CD4-positive, alpha-beta memory T cell (primary cell): Measurements from ENCODE around the gene NBAS. TPM values are rescaled to one million over a fixed set of nuclear protein-coding genes. Genes with fewer than 3 reads are reported as not detected.

Experiments
- CTCF ChIA-PET: fragments of 350-600 bp; sonication (Branson Sonifier 250); formaldehyde crosslinking; loops from one replicate; lab custom pipeline; 2021; ENCODE audit warnings: inconsistent platforms; ENCODE audit not compliant: partially characterized antibody; lab: Charles Lee
- POLR2A ChIA-PET: fragments of 350-600 bp; sonication (Branson Sonifier 250); formaldehyde crosslinking; loops from one replicate; lab custom pipeline; 2021; ENCODE audit not compliant: partially characterized antibody; lab: Charles Lee
- DNase-seq, 5 donors: peaks; one replicate each; pipeline versions ENCODE4 v3.0.0 to v3.0.0-alpha.2; 2020 to 2022; ENCODE audit warnings: mixed read lengths in 1 of 5
- H3K27ac ChIP-seq: one replicate; pipeline ENCODE4 v1.7.0; 2013; ENCODE audit warnings: low read depth, low read length
- H3K27me3 ChIP-seq: 2 replicates; pipeline ENCODE4 v1.7.0; 2013; ENCODE audit warnings: mild to moderate bottlenecking, low read length, moderate library complexity; ENCODE audit not compliant: insufficient read depth
- H3K36me3 ChIP-seq: 2 replicates; pipeline ENCODE4 v1.7.0; 2013; ENCODE audit warnings: mild to moderate bottlenecking, low read length, moderate library complexity; ENCODE audit not compliant: insufficient read depth
- H3K4me1 ChIP-seq: 2 replicates; pipeline ENCODE4 v1.7.0; 2013; ENCODE audit warnings: mild to moderate bottlenecking, low read length, moderate library complexity; ENCODE audit not compliant: insufficient read depth
- H3K4me3 ChIP-seq, 2 donors: one replicate each; pipeline ENCODE4 v1.7.0; 2013; ENCODE audit warnings: low read length in 2 of 2, mild to moderate bottlenecking in 1 of 2
- H3K9me3 ChIP-seq, 2 donors: one replicate each; pipeline ENCODE4 v1.7.0; 2013; ENCODE audit warnings: low read length in 2 of 2, control low read depth in 1 of 2; ENCODE audit not compliant: control insufficient read depth in 1 of 2
- H3K27ac Mint-ChIP-seq, 7 donors: one replicate each; pipeline ENCODE4 v1.8.0; 2020 to 2021; ENCODE audit warnings: mixed read lengths in 7 of 7, mild to moderate bottlenecking in 6 of 7, inconsistent platforms in 3 of 7, moderate library complexity in 3 of 7
- H3K27me3 Mint-ChIP-seq, 2 donors: one replicate each; pipeline ENCODE4 v1.8.0; 2020 to 2021; ENCODE audit warnings: mixed read lengths in 2 of 2
- H3K36me3 Mint-ChIP-seq, 2 donors: one replicate each; pipeline ENCODE4 v1.8.0; 2020 to 2021; ENCODE audit warnings: mixed read lengths in 2 of 2, inconsistent platforms in 1 of 2, mild to moderate bottlenecking in 1 of 2
- H3K4me1 Mint-ChIP-seq, 4 donors: one replicate each; pipeline ENCODE4 v1.8.0; 2020 to 2021; ENCODE audit warnings: mixed read lengths in 4 of 4, mild to moderate bottlenecking in 1 of 4
- H3K4me3 Mint-ChIP-seq, 8 donors: one replicate each; pipeline ENCODE4 v1.8.0; 2020 to 2021; ENCODE audit warnings: mixed read lengths in 8 of 8, mild to moderate bottlenecking in 7 of 8, moderate library complexity in 6 of 8, inconsistent platforms in 3 of 8
- H3K9me3 Mint-ChIP-seq, 8 donors: one replicate each; pipeline ENCODE4 v1.8.0; 2020 to 2021; ENCODE audit warnings: mixed read lengths in 8 of 8, mild to moderate bottlenecking in 5 of 8, inconsistent platforms in 3 of 8, moderate library complexity in 1 of 8
- intact Hi-C: fragments of 100-400 bp; cut with micrococcal nuclease; formaldehyde crosslinking; loops from one replicate; pipeline ENCODE4 v1.15.1; 2023
- polyA plus RNA-seq, 2 donors: library from polyadenylated mRNA; unstranded; fragments of 300-500 nt; fragmentation: Illumina TruSeq; gene quantifications; one replicate each; pipeline ENCODE4 v1.2.3, GENCODE V29; 2021
- total RNA-seq, 2 experiments: library from RNA; stranded (reverse); gene quantifications; one replicate each; pipeline ENCODE4 v1.2.3, GENCODE V29; 2021

The NBAS gene
- total and polyA plus RNA-seq, 4 experiments from 2014 or later: 16.1 to 37.0 (median 27.1) TPM

DNA sequence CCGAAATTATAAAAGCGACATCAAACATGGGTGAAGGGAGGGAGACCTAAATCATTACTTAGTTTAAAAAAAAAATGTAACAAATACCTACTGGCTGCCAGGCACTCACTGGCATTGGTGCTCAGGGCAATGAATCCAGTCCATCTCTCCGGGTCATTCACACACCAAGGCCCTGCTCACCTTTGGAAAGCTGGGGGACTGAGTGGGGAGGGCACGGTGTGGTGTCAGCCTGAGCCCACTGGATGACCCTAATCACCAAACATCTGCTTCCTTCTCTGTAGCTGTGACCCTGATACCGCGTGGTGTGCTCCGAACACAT, 30.2 kb upstream of the NBAS start:
- Mint-ChIP-seq H3K27me3 (no peaks in the 10 kb centered on the region), H3K9me3 (no peaks in the 10 kb centered on the region), H3K36me3 (peaks cover 15 to 20% of the 10 kb centered on the region in 2 donors), H3K4me3 (peak overlapping the region; percentile 86 to 96 (median 92)), H3K27ac (peak overlapping the region; percentile 87 to 97 (median 95)), H3K4me1 (peaks cover 25 to 46% (median 33%) of the 10 kb centered on the region in 4 donors)
- Histone ChIP-seq H3K36me3 (peaks cover 12% of the 10 kb centered on the region), H3K4me1 (peaks cover 31% of the 10 kb centered on the region), H3K9me3 (no peaks in the 10 kb centered on the region), H3K4me3 (peak overlapping the region; percentile 48 to 71), H3K27ac (peak overlapping the region; percentile 76), H3K27me3 (no peaks in the 10 kb centered on the region)
- no peak for DNase-seq
- POLR2A ChIA-PET: interaction anchor here (1.0 to 3.1 kb wide), 3 partner anchors 10 to 30 kb away, joined by 3 to 36 read pairs (median 4); partner anchors contain the start of gene NBAS
- CTCF ChIA-PET: interaction anchor here (8.9 kb wide), 1 partner anchor 14 kb away, joined by 61 read pairs; no protein-coding TSS in a partner anchor
- intact Hi-C loops: loop anchor here (1.0 kb wide), 2 partner anchors 30 to 449 kb away; partner anchors contain the start of gene NBAS

DNA sequence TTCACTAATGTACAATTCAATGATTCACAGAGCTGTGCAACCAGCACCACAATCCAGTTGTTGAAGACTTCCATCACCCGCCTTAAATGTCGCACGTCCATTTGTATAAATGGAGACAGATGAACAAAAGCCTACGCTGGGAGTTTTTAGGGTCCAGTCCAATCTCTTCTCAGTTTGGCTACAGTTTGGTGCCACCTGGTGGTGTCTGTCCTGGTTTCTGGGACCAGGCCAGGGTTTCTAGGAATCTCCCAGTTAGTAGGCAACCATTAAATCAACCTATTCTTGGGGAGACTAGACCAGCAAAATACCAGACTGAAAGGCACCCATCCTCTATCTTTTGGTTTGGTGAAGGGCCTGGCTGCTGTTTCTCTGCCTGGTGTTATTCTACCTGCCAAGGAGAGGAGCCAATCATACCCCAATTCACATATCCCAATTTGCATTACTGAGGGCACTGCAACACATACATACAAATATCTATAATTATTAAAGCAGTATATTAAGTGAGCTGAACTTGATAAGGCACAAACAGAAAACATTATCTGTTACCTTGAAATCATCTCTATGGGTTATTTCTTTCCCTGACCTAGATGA, 27.3 kb upstream of the NBAS start:
- H3K36me3 ChIP-seq: no peaks in the 10 kb centered on the region
- Mint-ChIP-seq H3K4me3 (peak overlapping the region in 1 of 8 donors; percentile 26), H3K9me3 (no peaks in the 10 kb centered on the region), H3K4me1 (peaks cover 13 to 26% (median 18%) of the 10 kb centered on the region in 4 donors), H3K27ac (no peak overlapping the region), H3K36me3 (peaks cover 0 to 9% of the 10 kb centered on the region in 2 donors), H3K27me3 (no peaks in the 10 kb centered on the region)
- no peaks in the 10 kb centered on the region for H3K27me3 ChIP-seq
- POLR2A ChIA-PET: no interaction called here
- CTCF ChIA-PET: interaction anchor here (1.8 to 8.9 kb wide), 2 partner anchors 12 to 27 kb away, joined by 6 to 61 read pairs; partner anchors contain the start of gene NBAS
- peaks cover 18% of the 10 kb centered on the region for H3K4me1 ChIP-seq
- peak in 2 of 5 donors; percentile 3 to 5 for DNase-seq
- no peak overlapping the region for H3K4me3 ChIP-seq
- intact Hi-C loops: no loop called here
- H3K9me3 ChIP-seq: no peaks in the 10 kb centered on the region
- H3K27ac ChIP-seq: no peak overlapping the region

DNA sequence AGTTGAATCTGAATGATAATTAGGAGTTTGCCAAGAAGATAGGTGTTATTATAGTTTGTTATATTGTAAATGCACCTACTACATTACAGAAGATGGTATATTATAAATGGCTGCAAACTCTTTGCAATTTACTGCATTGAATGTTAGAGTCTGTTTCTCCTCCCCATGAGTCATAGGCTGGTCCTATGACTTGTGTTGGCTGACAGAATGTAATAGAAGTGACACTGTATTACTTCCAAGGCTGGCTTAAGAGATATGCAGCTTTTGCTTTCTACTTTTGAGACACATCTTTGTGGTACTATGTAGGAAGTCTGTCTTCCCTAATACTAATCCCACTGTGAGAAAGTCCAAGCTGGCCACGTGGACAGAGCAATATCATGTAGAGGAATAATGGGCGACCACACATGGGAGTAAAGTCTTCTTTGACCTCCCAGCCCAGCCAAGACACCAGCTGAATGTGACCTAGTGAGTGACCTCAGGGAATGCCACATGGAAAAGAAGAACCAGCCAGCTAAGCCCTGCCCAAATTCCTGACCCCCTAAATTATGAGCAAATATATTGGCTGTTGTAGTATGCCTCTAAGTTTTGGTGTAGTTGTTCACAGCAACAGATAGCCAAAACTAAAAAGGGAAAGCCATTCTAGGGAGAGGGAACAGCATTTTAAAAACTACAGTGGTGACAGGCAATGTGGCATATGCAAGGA, 23.8 kb upstream of the NBAS start:
- no peaks in the 10 kb centered on the region for H3K4me1 Mint-ChIP-seq
- H3K4me1 ChIP-seq: no peaks in the 10 kb centered on the region
- no peak overlapping the region for H3K4me3 ChIP-seq
- H3K36me3 ChIP-seq: no peaks in the 10 kb centered on the region
- H3K27me3 ChIP-seq: no peaks in the 10 kb centered on the region
- no peaks in the 10 kb centered on the region for H3K9me3 Mint-ChIP-seq
- CTCF ChIA-PET: interaction anchor here (8.9 kb wide), 1 partner anchor 8 kb away, joined by 61 read pairs; no protein-coding TSS in a partner anchor
- no peak overlapping the region for H3K27ac ChIP-seq
- POLR2A ChIA-PET: interaction anchor here (2.0 kb wide), 1 partner anchor 23 kb away, joined by 4 read pairs; the partner anchor contains the start of gene NBAS
- H3K36me3 Mint-ChIP-seq: no peaks in the 10 kb centered on the region
- DNase-seq: no peak
- H3K9me3 ChIP-seq: no peaks in the 10 kb centered on the region
- intact Hi-C loops: no loop called here
- no peak overlapping the region for H3K27ac Mint-ChIP-seq
- H3K4me3 Mint-ChIP-seq: no peak overlapping the region
- H3K27me3 Mint-ChIP-seq: no peaks in the 10 kb centered on the region

DNA sequence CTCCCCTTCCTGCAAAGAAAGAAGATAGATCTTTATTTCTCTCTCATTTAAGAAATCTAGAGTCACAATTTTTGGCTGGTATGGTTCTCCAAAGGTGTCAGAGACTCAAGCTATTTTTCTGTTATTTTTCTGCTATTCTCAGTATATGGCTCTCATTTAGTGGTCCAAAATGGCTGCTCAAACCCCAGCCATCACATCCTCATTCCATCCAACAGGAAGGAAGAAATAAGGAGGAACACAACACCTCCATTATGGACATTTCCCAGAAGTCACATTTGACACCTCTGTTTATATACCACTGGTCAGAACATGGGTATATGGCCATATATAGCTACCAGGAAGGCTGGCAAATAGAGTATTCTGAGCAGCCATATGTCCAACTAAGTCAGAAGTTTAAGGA, 23.2 kb upstream of the NBAS start:
- Mint-ChIP-seq H3K27ac (no peak overlapping the region), H3K9me3 (no peaks in the 10 kb centered on the region), H3K4me3 (no peak overlapping the region), H3K27me3 (no peaks in the 10 kb centered on the region), H3K36me3 (no peaks in the 10 kb centered on the region), H3K4me1 (no peaks in the 10 kb centered on the region)
- POLR2A ChIA-PET: interaction anchor here (2.0 kb wide), 1 partner anchor 23 kb away, joined by 4 read pairs; the partner anchor contains the start of gene NBAS
- Histone ChIP-seq H3K4me1 (no peaks in the 10 kb centered on the region), H3K9me3 (no peaks in the 10 kb centered on the region), H3K4me3 (no peak overlapping the region), H3K36me3 (no peaks in the 10 kb centered on the region), H3K27me3 (no peaks in the 10 kb centered on the region), H3K27ac (no peak overlapping the region)
- DNase-seq: no peak
- CTCF ChIA-PET: no interaction called here
- intact Hi-C loops: no loop called here

DNA sequence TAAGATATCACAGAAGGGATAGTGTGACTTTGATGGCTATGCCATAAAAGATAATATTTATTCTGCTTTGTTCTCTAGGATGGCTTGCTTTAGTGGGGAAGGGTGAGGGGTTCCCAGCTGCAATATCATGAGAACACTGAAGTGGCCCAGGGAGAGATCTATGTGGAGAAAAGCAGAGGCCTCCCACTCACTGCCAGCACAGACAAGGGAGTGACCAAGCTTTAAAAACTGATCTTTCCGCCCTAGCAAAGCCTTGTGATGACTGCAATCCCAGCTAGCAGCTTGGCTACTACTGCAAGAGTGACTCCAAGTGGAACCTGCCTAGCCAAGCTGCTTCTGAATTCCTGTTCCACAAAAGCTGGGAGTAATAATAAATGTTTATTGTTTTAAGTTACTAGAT, 22.7 kb upstream of the NBAS start:
- H3K27me3 Mint-ChIP-seq: no peaks in the 10 kb centered on the region
- no peak overlapping the region for H3K4me3 Mint-ChIP-seq
- no peaks in the 10 kb centered on the region for H3K36me3 Mint-ChIP-seq
- Histone ChIP-seq H3K9me3 (no peaks in the 10 kb centered on the region), H3K4me1 (no peaks in the 10 kb centered on the region), H3K27ac (no peak overlapping the region), H3K36me3 (no peaks in the 10 kb centered on the region), H3K27me3 (no peaks in the 10 kb centered on the region), H3K4me3 (no peak overlapping the region)
- H3K9me3 Mint-ChIP-seq: no peaks in the 10 kb centered on the region
- intact Hi-C loops: no loop called here
- H3K27ac Mint-ChIP-seq: no peak overlapping the region
- H3K4me1 Mint-ChIP-seq: no peaks in the 10 kb centered on the region
- ChIA-PET POLR2A (no interaction called here), CTCF (no interaction called here)
- no peak for DNase-seq

DNA sequence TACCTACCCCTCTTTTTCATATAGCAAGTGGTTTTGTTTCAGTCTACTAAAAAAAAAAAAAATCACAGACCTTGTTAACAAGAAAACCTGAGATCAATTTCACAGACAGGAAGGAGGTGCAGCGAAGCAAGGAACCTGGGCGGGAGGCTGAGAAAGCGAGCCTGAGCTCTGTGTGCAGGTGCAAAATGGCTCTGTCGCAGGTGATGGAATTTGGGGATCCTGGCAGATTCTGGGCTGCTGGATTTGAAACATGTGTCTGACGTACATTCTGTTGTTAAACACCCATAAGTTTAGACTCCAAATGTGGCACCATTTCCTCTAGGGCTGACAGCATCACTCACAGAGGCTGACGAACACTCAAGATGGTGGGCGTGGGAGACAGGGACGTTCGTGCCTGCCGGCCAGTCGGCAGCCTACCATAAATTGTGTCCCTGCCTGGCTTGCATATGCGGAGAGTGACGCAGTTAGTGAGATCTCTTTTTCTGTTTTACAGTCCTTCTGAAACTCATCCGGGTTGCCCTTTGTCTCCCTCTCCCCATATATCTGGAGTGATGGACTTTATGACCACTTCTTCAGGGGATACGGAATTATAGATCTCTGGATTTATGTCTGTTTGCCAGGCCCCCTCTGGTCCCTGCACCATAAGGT, 21.7 kb upstream of the NBAS start:
- POLR2A ChIA-PET: no interaction called here
- H3K4me3 ChIP-seq: no peak overlapping the region
- H3K36me3 ChIP-seq: no peaks in the 10 kb centered on the region
- H3K4me1 Mint-ChIP-seq: no peaks in the 10 kb centered on the region
- H3K27ac ChIP-seq: no peak overlapping the region
- no peak overlapping the region for H3K4me3 Mint-ChIP-seq
- CTCF ChIA-PET: no interaction called here
- no peaks in the 10 kb centered on the region for H3K9me3 ChIP-seq
- H3K36me3 Mint-ChIP-seq: no peaks in the 10 kb centered on the region
- intact Hi-C loops: no loop called here
- H3K27me3 ChIP-seq: no peaks in the 10 kb centered on the region
- no peaks in the 10 kb centered on the region for H3K4me1 ChIP-seq
- H3K9me3 Mint-ChIP-seq: no peaks in the 10 kb centered on the region
- no peaks in the 10 kb centered on the region for H3K27me3 Mint-ChIP-seq
- DNase-seq: no peak
- no peak overlapping the region for H3K27ac Mint-ChIP-seq

DNA sequence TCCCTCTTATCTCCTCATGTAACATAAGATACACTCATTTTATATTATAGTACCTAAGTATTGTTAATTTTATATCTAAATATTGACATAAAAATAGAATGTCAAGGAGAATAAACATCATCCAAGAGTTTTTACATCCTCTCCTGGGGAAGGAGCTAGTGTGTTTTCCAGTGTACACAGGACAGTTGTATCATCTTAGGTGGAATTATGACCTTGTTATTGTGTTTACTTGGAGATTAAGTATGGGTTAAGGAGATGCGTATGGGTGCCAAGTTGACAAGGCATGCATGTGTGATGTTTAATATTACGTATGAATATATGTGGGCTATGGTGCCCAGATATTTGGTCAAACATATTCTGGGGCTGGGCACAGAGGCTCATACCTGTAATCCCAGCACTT, 19.3 kb upstream of the NBAS start:
- intact Hi-C loops: no loop called here
- Mint-ChIP-seq H3K27me3 (no peaks in the 10 kb centered on the region), H3K4me3 (no peak overlapping the region), H3K9me3 (no peaks in the 10 kb centered on the region), H3K27ac (no peak overlapping the region), H3K4me1 (no peaks in the 10 kb centered on the region), H3K36me3 (no peaks in the 10 kb centered on the region)
- Histone ChIP-seq H3K4me1 (no peaks in the 10 kb centered on the region), H3K27ac (no peak overlapping the region), H3K4me3 (no peak overlapping the region), H3K9me3 (no peaks in the 10 kb centered on the region), H3K36me3 (no peaks in the 10 kb centered on the region), H3K27me3 (no peaks in the 10 kb centered on the region)
- CTCF ChIA-PET: no interaction called here
- POLR2A ChIA-PET: no interaction called here
- no peak for DNase-seq
